Measurements from ENCODE around the gene INSL4. TPM values are rescaled to one million over a fixed set of nuclear protein-coding genes. Genes with fewer than 3 reads are reported as not detected.

INSL4 gene
- total RNA-seq, 4 donors from 2014 or later: not detected

DNA sequence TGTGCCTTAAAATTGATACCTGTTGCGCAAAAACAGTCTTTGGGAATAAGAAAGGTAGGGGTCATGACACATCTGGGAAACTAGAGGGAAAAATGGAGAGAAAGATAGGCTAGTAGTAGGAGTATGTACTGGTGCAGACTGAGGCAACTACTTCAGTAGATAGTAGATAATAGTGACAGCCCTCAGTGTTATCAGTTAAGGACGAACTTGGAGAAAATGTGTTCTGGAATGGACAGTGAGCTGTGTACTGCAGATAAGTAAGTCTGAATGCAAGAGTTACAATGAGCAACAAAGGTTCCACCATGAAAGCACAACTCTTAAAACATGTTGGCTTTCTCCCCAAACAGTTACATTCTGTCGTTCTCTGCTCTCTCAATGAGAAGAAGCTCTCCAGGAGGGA is 39.2 kb upstream of the INSL4 start:
- H3K36me3 ChIP-seq: no peaks in the 10 kb centered on the region
- TF ChIP-seq POLR2A (IDR thresholded peaks at IDR 0.05): no peak
- TF ChIP-seq, protein P1, sequence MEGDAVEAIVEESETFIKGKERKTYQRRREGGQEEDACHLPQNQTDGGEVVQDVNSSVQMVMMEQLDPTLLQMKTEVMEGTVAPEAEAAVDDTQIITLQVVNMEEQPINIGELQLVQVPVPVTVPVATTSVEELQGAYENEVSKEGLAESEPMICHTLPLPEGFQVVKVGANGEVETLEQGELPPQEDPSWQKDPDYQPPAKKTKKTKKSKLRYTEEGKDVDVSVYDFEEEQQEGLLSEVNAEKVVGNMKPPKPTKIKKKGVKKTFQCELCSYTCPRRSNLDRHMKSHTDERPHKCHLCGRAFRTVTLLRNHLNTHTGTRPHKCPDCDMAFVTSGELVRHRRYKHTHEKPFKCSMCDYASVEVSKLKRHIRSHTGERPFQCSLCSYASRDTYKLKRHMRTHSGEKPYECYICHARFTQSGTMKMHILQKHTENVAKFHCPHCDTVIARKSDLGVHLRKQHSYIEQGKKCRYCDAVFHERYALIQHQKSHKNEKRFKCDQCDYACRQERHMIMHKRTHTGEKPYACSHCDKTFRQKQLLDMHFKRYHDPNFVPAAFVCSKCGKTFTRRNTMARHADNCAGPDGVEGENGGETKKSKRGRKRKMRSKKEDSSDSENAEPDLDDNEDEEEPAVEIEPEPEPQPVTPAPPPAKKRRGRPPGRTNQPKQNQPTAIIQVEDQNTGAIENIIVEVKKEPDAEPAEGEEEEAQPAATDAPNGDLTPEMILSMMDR (IDR thresholded peaks at IDR 0.05): no peak
- H3K4me1 ChIP-seq: no peaks in the 10 kb centered on the region
- no peaks in the 10 kb centered on the region for H3K27me3 ChIP-seq
- DNase-seq: no peak
- H3K4me3 ChIP-seq: no peak overlapping the region
- no peak overlapping the region for H3K27ac ChIP-seq
- H3K9me3 ChIP-seq: no peaks in the 10 kb centered on the region

DNA sequence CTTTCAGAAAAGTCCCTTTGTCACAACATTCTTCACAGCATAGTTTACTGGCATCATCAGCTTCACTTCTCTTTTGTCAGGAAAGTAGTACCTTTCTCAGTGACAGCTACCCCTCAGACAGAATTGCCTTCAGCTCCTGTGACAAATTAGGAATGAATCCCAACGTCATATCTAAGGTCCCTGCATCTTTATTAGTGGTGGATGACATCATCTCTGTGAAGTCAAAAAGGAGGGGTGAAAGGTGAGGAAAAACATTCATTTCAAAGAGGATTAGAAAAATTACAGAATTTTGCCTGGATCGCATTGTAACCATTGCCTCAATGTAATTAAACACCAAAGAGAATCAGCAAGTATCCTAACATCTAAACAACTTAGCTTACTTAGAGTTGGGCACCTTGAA is 37.9 kb upstream of the INSL4 start:
- H3K4me3 ChIP-seq: no peak overlapping the region
- H3K27ac ChIP-seq: no peak overlapping the region
- H3K9me3 ChIP-seq: no peaks in the 10 kb centered on the region
- no peak for TF ChIP-seq POLR2A (IDR thresholded peaks at IDR 0.05)
- TF ChIP-seq, protein P1 (IDR thresholded peaks at IDR 0.05): no peak
- H3K36me3 ChIP-seq: no peaks in the 10 kb centered on the region
- no peaks in the 10 kb centered on the region for H3K4me1 ChIP-seq
- DNase-seq: no peak
- no peaks in the 10 kb centered on the region for H3K27me3 ChIP-seq

DNA sequence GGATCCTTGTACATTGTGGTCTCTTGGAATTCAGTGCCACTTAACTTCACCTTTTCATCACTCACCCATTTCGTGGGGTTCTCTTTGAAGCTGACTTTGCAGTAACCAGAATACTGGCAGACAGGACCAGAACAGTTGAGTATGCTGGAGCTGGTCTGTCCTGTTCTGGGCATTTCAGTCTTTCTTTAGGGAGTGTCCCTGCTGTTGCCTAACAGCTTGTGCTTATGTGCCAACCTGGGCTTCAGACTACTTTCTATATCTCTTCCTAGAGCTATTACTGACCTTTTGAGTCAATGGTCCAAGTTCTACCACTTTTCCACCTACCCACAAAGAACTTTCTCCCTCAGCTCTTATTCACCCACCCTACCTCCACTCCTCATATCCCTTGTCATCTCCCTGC is 35.8 kb upstream of the INSL4 start:
- DNase-seq: no peak
- H3K36me3 ChIP-seq: no peaks in the 10 kb centered on the region
- no peaks in the 10 kb centered on the region for H3K4me1 ChIP-seq
- H3K27ac ChIP-seq: no peak overlapping the region
- no peaks in the 10 kb centered on the region for H3K9me3 ChIP-seq
- no peaks in the 10 kb centered on the region for H3K27me3 ChIP-seq
- no peak overlapping the region for H3K4me3 ChIP-seq
- no peak for TF ChIP-seq POLR2A (IDR thresholded peaks at IDR 0.05)
- TF ChIP-seq, protein P1 (IDR thresholded peaks at IDR 0.05): no peak

DNA sequence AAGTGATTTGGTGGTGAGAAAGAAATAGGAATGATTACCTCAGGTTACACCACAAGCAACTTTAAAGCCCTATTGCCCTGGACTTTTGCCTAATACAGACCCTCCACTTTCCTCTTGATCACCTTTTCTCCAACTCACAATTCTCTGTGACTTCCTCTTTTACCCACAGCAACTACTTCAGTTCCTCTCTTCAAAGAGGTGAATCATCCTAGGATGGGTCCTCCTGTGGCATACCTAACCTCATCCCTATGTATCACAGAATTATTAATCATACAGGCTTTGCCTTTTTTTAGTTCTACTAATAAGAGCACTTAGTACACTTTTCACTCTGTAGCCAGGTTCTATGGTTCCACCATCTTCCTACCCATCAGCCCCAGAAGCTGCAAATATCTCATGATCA is 26.1 kb upstream of the INSL4 start:
- no peak for DNase-seq
- Histone ChIP-seq H3K9me3 (no peaks in the 10 kb centered on the region), H3K27ac (no peak overlapping the region), H3K27me3 (no peaks in the 10 kb centered on the region), H3K4me1 (no peaks in the 10 kb centered on the region), H3K36me3 (no peaks in the 10 kb centered on the region), H3K4me3 (no peak overlapping the region)
- TF ChIP-seq POLR2A (IDR thresholded peaks at IDR 0.05): no peak
- TF ChIP-seq, protein P1 (IDR thresholded peaks at IDR 0.05): no peak

GRCh38 chr9:5230554-5230953 is 665 bp upstream of the INSL4 start:
- H3K4me3 ChIP-seq: no peak overlapping the region
- DNase-seq: no peak
- H3K27ac ChIP-seq: no peak overlapping the region
- no peaks in the 10 kb centered on the region for H3K27me3 ChIP-seq
- no peaks in the 10 kb centered on the region for H3K4me1 ChIP-seq
- H3K36me3 ChIP-seq: no peaks in the 10 kb centered on the region
- no peaks in the 10 kb centered on the region for H3K9me3 ChIP-seq
- TF ChIP-seq, protein P1 (IDR thresholded peaks at IDR 0.05): no peak
- TF ChIP-seq POLR2A (IDR thresholded peaks at IDR 0.05): no peak

Data from Peyer's patch (tissue), 4 donors.